Skeletal muscle tissue (tissue), 4 donors: ENCODE data around the gene SYPL1. TPM values are rescaled to one million over a fixed set of nuclear protein-coding genes. Genes with fewer than 3 reads are reported as not detected.
"Not testable (repeated sequence)": the region's sequence is repeated elsewhere in the genome, so short reads cannot be mapped to it uniquely, and the experiment has no call there.

Source experiments
- H3K27ac ChIP-seq: one replicate; pipeline ENCODE4 v1.7.0; 2013; ENCODE audit warnings: mild to moderate bottlenecking, low read depth, low read length, inconsistent platforms
- H3K27me3 ChIP-seq, 3 donors: one replicate each; pipeline ENCODE4 v1.7.0; 2013; ENCODE audit warnings: low read length in 3 of 3; ENCODE audit not compliant: control insufficient read depth in 3 of 3, insufficient read depth in 3 of 3
- H3K36me3 ChIP-seq, 3 donors: one replicate each; pipeline ENCODE4 v1.7.0; 2013; ENCODE audit warnings: low read length in 3 of 3; ENCODE audit not compliant: control insufficient read depth in 3 of 3, insufficient read depth in 3 of 3
- H3K4me1 ChIP-seq, 3 donors: one replicate each; pipeline ENCODE4 v1.7.0; 2013; ENCODE audit warnings: low read length in 3 of 3, mild to moderate bottlenecking in 3 of 3; ENCODE audit not compliant: control insufficient read depth in 3 of 3, insufficient read depth in 3 of 3
- H3K4me3 ChIP-seq, 3 donors: one replicate each; pipeline ENCODE4 v1.7.0; 2013; ENCODE audit warnings: low read length in 3 of 3
- H3K9ac ChIP-seq, 3 donors: one replicate each; pipeline ENCODE4 v1.7.0; 2013; ENCODE audit warnings: low read length in 3 of 3, mild to moderate bottlenecking in 3 of 3, moderate library complexity in 2 of 3, low read depth in 1 of 3
- H3K9me3 ChIP-seq, 3 donors: one replicate each; pipeline ENCODE4 v1.7.0; 2013; ENCODE audit warnings: low read length in 3 of 3; ENCODE audit not compliant: control insufficient read depth in 3 of 3
- total RNA-seq: library from RNA; depleted of rRNA; stranded (reverse); fragments of >200 nt; gene quantifications from one replicate; pipeline ENCODE4 v1.2.3, GENCODE V29; 2014
- donor health status: Osteomylitis.

Gene SYPL1
- total RNA-seq, 1 donor from 2014 or later: 53.2 TPM

DNA sequence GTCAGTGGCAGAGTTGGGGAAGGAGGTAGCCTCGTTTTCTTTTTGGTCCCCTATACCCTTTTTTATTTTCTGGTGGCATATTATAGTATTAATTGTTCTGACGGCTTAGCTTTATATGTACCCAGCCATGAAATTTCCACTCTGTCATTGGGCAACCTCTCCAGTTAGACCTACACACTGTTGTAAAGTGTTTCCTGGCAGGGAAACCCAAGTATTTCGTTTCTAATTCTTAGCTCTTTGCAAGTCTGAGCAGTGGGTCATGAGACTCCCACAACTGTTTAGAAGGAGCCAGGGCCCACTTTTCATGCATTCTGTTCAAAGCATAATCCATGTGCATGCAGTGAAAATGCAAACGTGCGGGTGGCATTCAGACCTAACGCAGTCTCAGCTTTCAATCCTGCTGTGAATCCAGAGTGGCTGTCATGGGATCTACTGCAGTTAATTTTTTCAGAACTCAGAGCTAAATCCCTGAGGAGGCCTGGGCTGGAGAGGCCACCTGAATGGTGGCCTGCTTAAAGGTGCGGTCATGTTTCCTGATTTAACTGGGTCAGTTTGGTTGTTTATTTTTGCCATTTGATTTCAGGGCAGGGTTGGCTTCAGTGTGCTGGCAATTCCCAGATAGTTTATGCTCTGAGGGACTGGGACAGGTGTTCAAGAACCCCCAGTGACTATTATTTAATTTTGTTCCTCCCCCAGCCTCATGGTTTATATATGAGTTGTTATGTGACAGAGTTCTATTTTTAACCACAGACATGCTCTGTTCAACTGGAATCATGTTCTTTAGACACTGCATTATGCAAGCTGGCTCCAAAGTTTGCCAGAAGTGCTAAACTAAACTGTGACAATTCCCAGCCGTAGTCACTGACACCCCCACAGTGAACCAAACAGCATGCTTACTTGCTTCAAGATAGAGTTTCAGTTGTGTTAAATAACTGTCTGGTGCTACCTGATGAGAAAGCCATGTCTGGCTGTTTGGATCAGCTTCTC is 27.4 kb upstream of the SYPL1 start:
- no peaks in the 10 kb centered on the region for H3K9me3 ChIP-seq
- peak overlapping the region; percentile 67 to 81 (median 78) for H3K9ac ChIP-seq
- H3K36me3 ChIP-seq: no peaks in the 10 kb centered on the region
- H3K27me3 ChIP-seq: no peaks in the 10 kb centered on the region
- peak overlapping the region in 2 of 3 donors; percentile 0 to 33 for H3K4me3 ChIP-seq
- H3K4me1 ChIP-seq: peaks cover 12 to 32% (median 28%) of the 10 kb centered on the region in 3 donors
- H3K27ac ChIP-seq: peak overlapping the region; percentile 98

DNA sequence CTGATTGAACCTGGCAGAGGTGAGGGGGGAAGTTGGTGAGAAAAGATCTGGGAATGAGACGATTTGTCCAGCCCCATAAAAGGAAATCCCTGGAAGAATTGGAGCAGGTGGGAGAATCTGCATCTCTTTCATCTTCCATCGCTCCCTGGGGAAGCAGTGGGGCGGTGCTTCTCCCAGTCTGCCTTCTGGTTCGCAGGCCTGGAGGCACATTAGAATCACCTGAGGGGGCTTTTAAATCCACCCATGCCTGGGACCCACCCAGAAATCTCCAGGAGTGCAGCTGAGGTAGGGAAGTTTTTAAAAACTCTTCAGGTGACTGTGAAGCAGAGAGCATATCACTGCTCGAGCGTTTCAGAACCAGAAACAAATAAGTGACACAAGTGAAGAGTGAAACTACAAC is 26.7 kb upstream of the SYPL1 start:
- Histone ChIP-seq H3K4me3 (peak overlapping the region in 2 of 3 donors; percentile 0 to 33), H3K4me1 (peaks cover 12 to 35% (median 30%) of the 10 kb centered on the region in 3 donors), H3K36me3 (no peaks in the 10 kb centered on the region), H3K27me3 (no peaks in the 10 kb centered on the region), H3K27ac (peak overlapping the region; percentile 98), H3K9me3 (no peaks in the 10 kb centered on the region), H3K9ac (peak overlapping the region; percentile 24 to 81 (median 78))

DNA sequence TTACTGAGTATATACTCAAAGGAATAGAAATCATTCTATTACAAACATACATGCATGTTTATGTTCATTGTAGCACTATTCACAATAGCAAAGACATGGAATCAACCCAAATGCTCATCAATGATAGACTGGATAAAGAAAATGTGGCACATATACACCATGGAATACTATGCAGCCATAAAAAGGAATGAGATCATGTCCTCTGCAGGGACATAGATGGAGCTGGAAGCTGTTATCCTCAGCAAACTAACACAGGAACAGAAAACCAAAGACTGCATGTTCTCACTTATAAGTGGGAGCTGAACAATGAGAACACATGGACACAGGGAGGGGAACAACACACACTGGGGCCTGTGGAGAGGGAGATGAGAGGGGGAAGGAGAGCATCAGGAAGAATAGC is 26.1 kb upstream of the SYPL1 start:
- not testable (repeated sequence) for H3K4me3 ChIP-seq, H3K9me3 ChIP-seq, H3K27me3 ChIP-seq, H3K9ac ChIP-seq, H3K36me3 ChIP-seq
- H3K27ac ChIP-seq: peak overlapping the region; percentile 98
- H3K4me1 ChIP-seq: peaks cover 12 to 41% (median 32%) of the 10 kb centered on the region in 3 donors

DNA sequence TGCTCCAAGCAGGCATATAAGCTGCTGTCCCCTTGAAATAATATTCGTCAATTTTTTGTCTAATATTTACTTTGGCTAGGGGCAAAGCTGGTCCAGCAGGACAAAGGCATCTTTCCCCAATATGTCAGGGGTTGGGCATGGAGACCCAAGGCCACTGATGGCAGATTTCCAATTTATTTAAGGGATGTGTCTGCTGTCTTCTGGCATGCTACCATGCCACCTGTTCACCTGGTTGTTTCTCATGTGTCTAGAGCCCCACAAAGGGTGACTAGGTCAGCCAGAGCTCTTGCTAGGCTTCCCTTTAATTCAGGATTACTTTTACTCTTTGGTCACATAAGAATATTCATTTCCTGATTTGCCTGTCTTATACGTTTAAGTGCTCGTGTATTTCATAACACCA is 22.1 kb upstream of the SYPL1 start:
- H3K4me1 ChIP-seq: peaks cover 3 to 31% (median 19%) of the 10 kb centered on the region in 3 donors

DNA sequence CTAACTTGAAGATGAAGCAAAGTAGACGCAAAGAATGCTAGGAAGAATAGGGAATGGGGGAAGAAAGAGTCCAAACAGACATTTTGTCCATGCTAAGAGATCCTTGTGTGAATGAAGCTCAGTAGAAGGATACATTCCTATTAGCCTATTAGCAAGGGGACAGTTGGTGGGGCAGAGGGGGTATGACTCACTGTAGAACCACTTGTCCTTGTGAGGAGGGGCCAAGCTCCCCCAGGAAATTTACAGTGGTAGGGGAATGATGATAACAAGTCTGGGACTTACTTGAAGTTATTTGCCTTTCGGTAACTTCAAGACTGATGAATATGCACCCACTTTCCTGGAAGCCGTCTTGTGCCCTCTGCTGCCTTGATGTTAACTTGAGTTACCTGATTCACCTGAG is 17.2 kb upstream of the SYPL1 start:
- H3K4me3 ChIP-seq: no peak overlapping the region
- H3K9ac ChIP-seq: no peak overlapping the region
- peaks cover 8 to 31% (median 10%) of the 10 kb centered on the region in 3 donors for H3K4me1 ChIP-seq
- no peaks in the 10 kb centered on the region for H3K27me3 ChIP-seq
- no peak overlapping the region for H3K27ac ChIP-seq
- H3K36me3 ChIP-seq: no peaks in the 10 kb centered on the region
- no peaks in the 10 kb centered on the region for H3K9me3 ChIP-seq

More for the DNA sequence above, 22.1 kb upstream of the SYPL1 start:
- H3K27me3 ChIP-seq: no peaks in the 10 kb centered on the region
- H3K4me3 ChIP-seq: no peak overlapping the region
- no peaks in the 10 kb centered on the region for H3K9me3 ChIP-seq
- H3K9ac ChIP-seq: no peak overlapping the region
- no peaks in the 10 kb centered on the region for H3K36me3 ChIP-seq
- no peak overlapping the region for H3K27ac ChIP-seq

DNA sequence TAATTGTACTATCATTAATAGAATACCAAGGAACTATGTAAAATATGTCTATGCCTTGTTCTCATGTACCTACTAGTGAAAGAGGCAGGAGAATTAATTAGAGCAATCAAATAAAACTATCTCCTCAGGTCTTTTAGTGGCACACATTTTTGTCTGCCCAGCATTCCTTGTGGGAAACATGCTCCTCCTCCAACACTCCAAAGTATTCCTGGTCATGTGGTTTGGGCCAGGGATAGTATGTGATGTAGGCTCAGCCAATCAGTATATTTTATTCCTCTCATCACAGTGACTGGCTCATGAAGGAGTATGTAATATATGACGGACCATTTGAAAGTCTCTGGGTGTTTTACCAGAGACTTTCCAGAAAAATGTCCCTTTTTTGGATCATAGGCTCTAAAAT is 16.7 kb upstream of the SYPL1 start:
- H3K36me3 ChIP-seq: no peaks in the 10 kb centered on the region
- H3K4me3 ChIP-seq: no peak overlapping the region
- H3K27ac ChIP-seq: no peak overlapping the region
- no peaks in the 10 kb centered on the region for H3K9me3 ChIP-seq
- H3K27me3 ChIP-seq: no peaks in the 10 kb centered on the region
- H3K4me1 ChIP-seq: peaks cover 8 to 26% (median 10%) of the 10 kb centered on the region in 3 donors
- H3K9ac ChIP-seq: no peak overlapping the region

DNA sequence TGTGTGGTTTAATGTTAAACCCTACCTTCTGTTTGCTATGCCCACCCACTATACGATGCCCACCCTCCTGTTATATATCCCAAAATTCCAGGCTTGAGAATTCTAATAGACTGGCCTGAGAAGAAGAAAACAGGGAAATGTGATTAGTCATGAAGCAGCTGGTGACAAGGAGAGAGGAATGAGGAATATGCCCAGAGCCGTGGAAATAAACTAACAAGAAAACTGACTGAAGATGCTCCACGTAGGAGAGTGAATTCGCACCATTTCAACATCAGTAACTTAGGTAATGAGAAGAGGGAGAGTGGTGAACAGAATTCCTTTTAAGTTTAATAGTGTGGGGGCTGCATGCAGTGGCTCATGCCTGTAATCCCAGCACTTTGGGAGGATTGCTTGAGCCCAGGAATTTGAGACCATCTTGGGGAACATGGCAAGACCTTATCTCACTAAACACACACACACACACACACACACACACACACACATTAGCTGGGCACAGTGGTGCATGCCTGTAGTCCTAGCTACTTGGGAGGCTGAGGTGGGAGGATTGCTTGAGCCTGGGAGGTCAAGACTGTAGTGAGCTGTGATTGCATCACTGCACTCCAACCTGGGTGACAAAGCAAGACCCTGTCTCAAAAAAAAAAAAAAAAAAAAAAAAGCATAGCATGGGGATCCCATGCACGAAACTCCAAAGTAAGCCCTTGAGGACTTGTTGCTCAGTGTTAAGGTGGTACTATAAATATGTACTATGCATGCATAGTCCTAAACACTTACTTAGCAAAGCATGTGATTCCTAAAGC is 16.1 kb upstream of the SYPL1 start:
- Histone ChIP-seq H3K9ac (no peak overlapping the region), H3K36me3 (no peaks in the 10 kb centered on the region), H3K4me3 (no peak overlapping the region), H3K9me3 (no peaks in the 10 kb centered on the region), H3K27me3 (no peaks in the 10 kb centered on the region), H3K27ac (no peak overlapping the region), H3K4me1 (peaks cover 6 to 20% (median 8%) of the 10 kb centered on the region in 3 donors)

DNA sequence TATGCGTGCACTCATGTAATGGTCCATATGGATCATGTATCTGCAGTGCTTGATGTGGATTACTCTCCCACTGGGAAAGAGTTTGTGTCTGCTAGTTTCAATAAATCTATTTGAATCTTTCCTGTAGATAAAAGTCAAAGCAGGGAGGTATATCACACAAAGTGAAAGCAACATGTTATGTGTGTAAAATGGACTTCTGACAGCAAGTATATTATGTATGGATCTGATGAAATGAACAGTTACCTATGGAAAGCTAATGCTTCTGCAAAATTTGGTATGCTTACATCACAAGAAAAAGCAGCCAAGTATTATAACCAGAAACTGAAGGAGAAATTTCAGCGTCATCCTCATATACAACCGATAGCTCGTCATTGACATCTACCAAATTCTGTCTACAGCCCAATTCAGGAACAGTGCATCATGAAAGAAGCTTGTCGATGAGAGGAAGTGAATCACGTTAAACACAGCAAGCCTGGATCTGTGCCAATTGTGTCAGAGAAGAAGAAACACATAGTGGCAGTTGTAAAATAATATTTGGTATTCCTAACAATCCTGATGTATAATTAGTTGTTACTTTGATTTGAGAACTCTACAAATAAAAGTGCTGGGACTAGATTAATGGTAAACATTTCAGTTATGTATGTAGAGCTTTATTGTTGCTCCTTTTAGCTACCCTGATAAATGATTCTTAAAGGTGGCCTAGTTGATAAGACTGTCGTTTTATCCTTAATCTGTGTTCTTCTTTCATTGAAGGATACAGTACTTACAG is 14.2 kb upstream of the SYPL1 start:
- Histone ChIP-seq H3K4me1 (peaks cover 8 to 27% (median 14%) of the 10 kb centered on the region in 3 donors), H3K9me3 (no peaks in the 10 kb centered on the region), H3K27me3 (no peaks in the 10 kb centered on the region), H3K9ac (no peak overlapping the region), H3K27ac (peak overlapping the region; percentile 32), H3K36me3 (no peaks in the 10 kb centered on the region), H3K4me3 (no peak overlapping the region)

DNA sequence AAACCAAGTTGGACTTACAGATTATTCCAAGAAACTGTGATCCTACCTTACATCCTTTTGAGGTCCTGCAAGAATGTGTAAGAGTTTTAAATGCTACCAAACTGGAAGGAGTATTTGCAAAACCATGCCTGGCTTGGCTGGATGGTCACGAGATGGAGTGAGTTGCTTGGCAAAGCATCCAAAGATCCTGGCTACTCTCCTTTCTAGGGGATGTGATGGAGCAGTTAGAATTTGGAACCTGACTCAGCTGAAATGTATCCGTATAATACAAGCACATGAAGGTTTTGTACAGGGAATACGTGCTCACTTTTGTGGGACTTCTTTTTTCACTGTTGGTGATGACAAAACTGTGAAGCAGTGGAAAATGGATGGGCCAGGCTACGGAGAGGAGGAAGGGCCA is 13.3 kb upstream of the SYPL1 start:
- no peak overlapping the region for H3K4me3 ChIP-seq
- H3K9me3 ChIP-seq: no peaks in the 10 kb centered on the region
- no peaks in the 10 kb centered on the region for H3K27me3 ChIP-seq
- no peaks in the 10 kb centered on the region for H3K36me3 ChIP-seq
- peaks cover 8 to 28% (median 15%) of the 10 kb centered on the region in 3 donors for H3K4me1 ChIP-seq
- no peak overlapping the region for H3K9ac ChIP-seq
- peak overlapping the region; percentile 32 for H3K27ac ChIP-seq
